HG03460 (cell line): ENCODE data around the gene PARN.
"Not testable (repeated sequence)": the region's sequence is repeated elsewhere in the genome, so short reads cannot be mapped to it uniquely, and the experiment has no call there.

ENCODE experiments used
- ATAC-seq: cut with Tn5 transposase; IDR thresholded peaks from one replicate; pipeline ENCODE4 v1.9.1; 2021; ENCODE audit not compliant: unreplicated experiment

PARN gene

GRCh38 chr16:14445937-14446715 lies 183.9 kb downstream of the PARN start:
- ATAC-seq: no peak

- no peak for ATAC-seq
These were observed 184.9 kb downstream of the PARN start for GRCh38 chr16:14444979-14445810.

- not testable (repeated sequence) for ATAC-seq
These were observed 188.5 kb downstream of the PARN start for GRCh38 chr16:14441533-14441932.

- no peak for ATAC-seq
These were observed 191.8 kb downstream of the PARN start for GRCh38 chr16:14438256-14438655.

GRCh38 chr16:14437426-14437825 lies 192.6 kb downstream of the PARN start:
- no peak for ATAC-seq

GRCh38 chr16:14436401-14436955 lies 193.6 kb downstream of the PARN start:
- no peak for ATAC-seq

GRCh38 chr16:14434860-14435259 lies 195.2 kb downstream of the PARN start:
- no peak for ATAC-seq

- not testable (repeated sequence) for ATAC-seq
These were observed 201.0 kb downstream of the PARN start for GRCh38 chr16:14428971-14429637.

GRCh38 chr16:14428043-14428442 lies 202.0 kb downstream of the PARN start:
- ATAC-seq: no peak

- ATAC-seq: no peak
These were observed 202.6 kb downstream of the PARN start for GRCh38 chr16:14427371-14427948.

GRCh38 chr16:14424595-14424994 lies 205.5 kb downstream of the PARN start:
- ATAC-seq: no peak

GRCh38 chr16:14423344-14423743 lies 206.7 kb downstream of the PARN start:
- no peak for ATAC-seq

GRCh38 chr16:14420721-14421488 lies 209.2 kb downstream of the PARN start:
- no peak for ATAC-seq

GRCh38 chr16:14420243-14420642 lies 209.8 kb downstream of the PARN start:
- ATAC-seq: not testable (repeated sequence)

GRCh38 chr16:14419817-14420216 lies 210.2 kb downstream of the PARN start:
- ATAC-seq: no peak

GRCh38 chr16:14418795-14419225 lies 211.2 kb downstream of the PARN start:
- ATAC-seq: no peak

- ATAC-seq: no peak
These were observed 213.9 kb downstream of the PARN start for GRCh38 chr16:14416184-14416583.

- ATAC-seq: no peak
These were observed 214.8 kb downstream of the PARN start for GRCh38 chr16:14415291-14415690.

- no peak for ATAC-seq
These were observed 220.5 kb downstream of the PARN start for GRCh38 chr16:14409563-14409962.

- ATAC-seq: no peak
These were observed 222.2 kb downstream of the PARN start for GRCh38 chr16:14407786-14408399.
